ENCODE measurements around the gene TRIM14.
"Not testable (repeated sequence)": the region's sequence is repeated elsewhere in the genome, so short reads cannot be mapped to it uniquely, and the experiment has no call there.

The TRIM14 gene

GRCh38 chr9:98080326-98080725 is 38.7 kb downstream of the TRIM14 start:
- DNase-seq = no peak

- no peak for DNase-seq
Measured at GRCh38 chr9:98078895-98079294, 40.1 kb downstream of the TRIM14 start.

GRCh38 chr9:98076514-98076890 is 42.5 kb downstream of the TRIM14 start:
- DNase-seq = not testable (repeated sequence)

- no peak for DNase-seq
Measured at GRCh38 chr9:98075332-98075805, 43.7 kb downstream of the TRIM14 start.

- DNase-seq = peak; percentile 86
Measured at GRCh38 chr9:98074115-98074990, 44.7 kb downstream of the TRIM14 start.

GRCh38 chr9:98071737-98072136 is 47.3 kb downstream of the TRIM14 start:
- DNase-seq = peak; percentile 39

GRCh38 chr9:98070704-98071103 is 48.3 kb downstream of the TRIM14 start:
- DNase-seq = peak; percentile 9

GRCh38 chr9:98069551-98069950 is 49.5 kb downstream of the TRIM14 start:
- DNase-seq = no peak

- DNase-seq = peak; percentile 5
Measured at GRCh38 chr9:98067184-98067583, 51.8 kb downstream of the TRIM14 start.

- DNase-seq = no peak
Measured at GRCh38 chr9:98066235-98066634, 52.8 kb downstream of the TRIM14 start.

GRCh38 chr9:98064623-98065392 is 54.2 kb downstream of the TRIM14 start:
- DNase-seq = peak; percentile 19

GRCh38 chr9:98062161-98062560 is 56.9 kb downstream of the TRIM14 start:
- peak; percentile 17 for DNase-seq

- no peak for DNase-seq
Measured at GRCh38 chr9:98057138-98057799, 61.8 kb downstream of the TRIM14 start.

GRCh38 chr9:98056269-98057137 is 62.5 kb downstream of the TRIM14 start, which contains the start of gene NANS:
Gene NANS, plus strand, starts transcription at chr9:98056732. Its CDS starts 77 bp downstream, at chr9:98056809.
- DNase-seq = peak; percentile 99

GRCh38 chr9:98054376-98054951 is 64.6 kb downstream of the TRIM14 start:
- peak; percentile 24 for DNase-seq

- DNase-seq = peak; percentile 2
Measured at GRCh38 chr9:98050351-98050750, 68.7 kb downstream of the TRIM14 start.

GRCh38 chr9:98049288-98050072 is 69.5 kb downstream of the TRIM14 start:
- DNase-seq = no peak

GRCh38 chr9:98047002-98047401 is 72.0 kb downstream of the TRIM14 start:
- no peak for DNase-seq

- no peak for DNase-seq
Measured at GRCh38 chr9:98046180-98046543, 72.9 kb downstream of the TRIM14 start.

- peak; percentile 7 for DNase-seq
Measured at GRCh38 chr9:98045234-98046179, 73.5 kb downstream of the TRIM14 start.
